Stimulated activated CD4-positive, alpha-beta T cell treated with anti-CD3 and anti-CD28 coated beads, Interleukin-1b, Interleukin-23, amount 100 ng/mL, for 1 hour (primary cell): ENCODE results near the gene UST.
"Not testable (repeated sequence)": the region's sequence is repeated elsewhere in the genome, so short reads cannot be mapped to it uniquely, and the experiment has no call there.

Source experiments
- DNase-seq, 2 donors: peaks; one replicate each; pipeline ENCODE4 v3.0.0-alpha.2; 2020; ENCODE audit warnings: low read depth in 2 of 2

The UST gene

DNA sequence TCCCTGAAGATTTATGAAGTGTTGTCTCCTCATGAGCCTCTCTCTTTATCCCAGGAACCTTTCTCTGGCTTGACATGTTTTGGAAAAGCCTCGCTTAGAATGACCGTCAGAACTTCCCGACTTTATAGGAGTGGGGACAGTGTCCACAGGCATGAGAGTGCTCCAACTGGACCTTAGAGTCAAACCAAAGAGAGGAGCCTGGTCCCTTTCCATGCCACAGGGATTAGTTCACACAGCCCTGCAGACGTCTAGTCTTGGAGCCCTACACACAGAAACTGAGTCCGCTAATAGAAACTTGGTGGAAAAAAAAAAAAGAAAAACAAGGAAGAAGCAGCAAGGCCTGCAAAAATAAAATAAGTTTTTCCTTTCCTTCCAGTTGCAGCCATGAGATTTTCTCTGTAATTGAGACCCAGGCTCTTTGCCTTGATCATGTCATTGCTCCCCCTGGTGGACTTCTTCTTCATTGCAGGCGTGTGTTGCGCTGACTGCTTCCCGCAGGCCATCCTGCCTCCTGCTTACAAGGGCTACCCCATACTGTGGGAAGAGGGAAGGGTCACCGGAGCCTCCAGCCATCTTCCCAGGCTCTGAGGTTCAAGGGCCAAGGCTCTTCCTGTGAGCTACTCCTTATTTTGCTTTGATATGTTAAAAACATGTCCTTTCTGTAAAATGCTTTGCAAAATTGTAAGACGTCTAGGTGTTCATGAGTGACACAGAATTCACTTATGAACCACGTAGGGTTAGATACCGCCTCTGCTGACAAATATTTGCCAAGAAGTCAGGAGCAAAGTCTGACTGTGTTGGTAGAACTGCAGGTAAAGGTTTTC lies 201.0 kb downstream of the UST start:
- peak; percentile 68 to 72 for DNase-seq

DNA sequence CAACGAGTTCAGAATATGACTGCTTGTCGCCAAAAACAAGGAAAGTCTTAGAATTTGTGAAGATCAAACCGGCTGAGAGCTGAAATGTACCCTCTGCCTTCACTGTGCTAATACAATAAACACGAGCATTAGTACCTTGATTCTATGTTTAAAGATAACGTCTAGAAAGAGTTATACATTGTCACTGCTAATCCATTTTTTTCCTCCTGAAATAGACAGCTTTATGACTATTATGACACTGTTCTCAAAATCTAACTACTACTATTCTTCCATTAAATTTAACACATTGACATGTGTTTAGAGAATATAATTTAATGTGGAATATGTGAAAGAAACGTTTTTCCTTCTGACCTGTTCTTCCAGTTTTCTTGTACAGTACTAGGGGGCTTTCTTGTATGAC lies 204.8 kb downstream of the UST start:
- DNase-seq = no peak

DNA sequence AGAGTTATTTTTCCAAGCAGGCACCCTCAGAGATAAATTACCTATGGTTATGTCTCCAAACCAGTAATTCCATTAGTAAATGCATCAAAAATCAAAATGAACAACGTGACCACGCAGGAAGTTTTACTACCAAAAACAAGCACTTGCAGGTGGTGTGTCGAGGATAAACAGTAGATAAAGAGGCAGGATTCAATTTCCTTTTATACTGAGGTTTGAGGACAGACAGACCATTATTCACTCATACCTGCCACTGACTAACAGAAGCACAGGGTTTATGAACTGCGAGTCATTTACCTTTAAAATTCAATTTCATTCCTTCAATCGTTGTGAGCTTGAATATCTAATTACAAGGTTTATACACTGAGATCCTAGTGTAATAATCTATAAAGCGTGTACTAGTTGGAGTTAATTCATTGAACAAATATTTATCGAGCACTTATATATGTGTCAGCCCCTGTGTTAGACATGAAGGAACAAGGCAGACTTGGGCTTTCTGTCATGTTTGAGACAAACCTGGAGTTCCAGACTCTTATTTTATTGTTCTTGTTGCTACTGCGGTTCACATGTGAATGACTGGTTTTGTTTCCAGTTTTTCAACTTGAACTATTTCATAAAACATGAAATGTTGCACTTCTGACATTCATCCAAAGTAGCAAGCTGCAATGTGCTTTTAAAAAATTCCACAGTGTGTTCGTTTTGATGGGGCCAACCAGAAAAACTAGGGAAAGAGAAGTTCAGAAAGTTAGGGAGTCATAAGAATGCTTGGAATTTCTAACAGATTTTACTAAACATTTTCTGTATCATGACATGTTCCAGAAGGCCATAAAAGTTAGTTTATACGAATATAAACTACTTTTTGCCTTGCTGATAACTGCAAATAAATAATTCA lies 205.6 kb downstream of the UST start:
- no peak for DNase-seq

DNA sequence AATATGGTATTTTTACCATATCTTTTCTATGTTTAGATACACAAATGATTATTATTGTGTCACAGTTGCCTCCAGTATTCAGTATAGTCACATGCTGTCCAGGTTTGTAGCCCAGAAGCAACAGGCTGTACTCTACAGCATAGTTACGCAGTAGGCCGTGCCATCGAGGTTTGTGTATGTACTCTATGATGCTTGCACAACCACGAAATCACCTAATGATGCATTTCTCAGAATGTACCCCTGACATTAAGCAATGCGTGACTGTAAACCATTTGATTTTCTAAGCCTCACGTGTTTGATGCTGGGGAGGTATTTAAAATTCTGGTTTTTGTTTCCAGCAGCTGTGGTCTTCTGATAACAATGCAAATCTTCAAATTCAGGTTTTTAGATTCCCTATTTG lies 207.6 kb downstream of the UST start:
- DNase-seq = no peak

DNA sequence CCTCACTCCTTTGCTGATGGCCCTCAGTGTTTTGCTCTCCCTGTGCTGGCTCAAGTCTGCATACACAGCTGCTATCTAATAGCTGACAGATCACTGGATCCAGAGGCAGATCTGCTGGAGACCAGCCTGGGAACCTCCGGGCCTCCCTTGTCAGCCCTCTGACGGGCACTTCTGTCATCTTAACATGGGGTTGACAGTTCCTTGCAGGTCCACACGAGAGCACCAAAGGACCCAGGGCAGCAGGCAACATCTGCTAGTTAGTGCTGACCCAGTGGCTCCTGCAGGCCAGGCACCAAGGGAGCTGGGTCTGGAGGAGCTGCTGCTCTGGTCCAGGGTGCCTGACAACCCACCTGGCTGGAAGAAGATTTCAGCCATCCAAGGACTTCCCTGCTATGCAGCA lies 208.1 kb downstream of the UST start:
- DNase-seq = no peak

DNA sequence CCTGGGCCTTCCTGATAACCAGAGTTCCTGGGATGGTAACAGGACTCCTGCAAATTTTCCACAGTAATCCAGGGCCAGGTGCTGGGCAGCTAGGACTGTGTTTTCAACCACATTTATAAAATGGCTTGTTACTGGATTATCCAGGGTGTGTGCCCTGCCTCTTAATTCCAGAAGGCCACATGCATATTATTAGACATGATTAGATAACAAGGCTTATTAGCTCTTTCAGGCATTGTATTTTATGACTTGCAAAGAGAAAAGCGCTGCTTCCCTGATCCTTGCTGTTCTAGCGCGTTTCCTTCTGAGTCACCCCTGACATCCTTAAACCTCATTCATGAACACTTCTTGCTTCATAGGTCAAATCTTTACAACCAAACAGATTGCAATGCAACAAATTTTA lies 208.6 kb downstream of the UST start:
- no peak for DNase-seq

DNA sequence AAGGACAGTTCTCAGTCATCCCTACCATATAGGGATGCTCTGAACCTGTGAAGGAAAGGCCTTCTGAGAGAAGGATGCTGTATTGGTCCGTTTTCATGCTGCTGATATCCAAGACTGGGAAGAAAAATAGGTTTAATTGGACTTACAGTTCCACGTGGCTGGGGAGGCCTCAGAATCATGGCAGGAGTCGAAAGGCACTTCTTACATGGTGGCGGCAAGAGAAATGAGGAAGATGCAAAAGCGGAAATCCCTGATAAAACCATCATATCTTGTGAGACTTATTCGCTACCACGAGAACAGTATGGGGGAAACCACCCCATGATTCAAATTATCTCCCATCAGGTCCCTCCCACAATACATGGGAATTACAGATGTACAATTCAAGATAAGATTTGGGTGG lies 209.3 kb downstream of the UST start:
- DNase-seq = not testable (repeated sequence)

DNA sequence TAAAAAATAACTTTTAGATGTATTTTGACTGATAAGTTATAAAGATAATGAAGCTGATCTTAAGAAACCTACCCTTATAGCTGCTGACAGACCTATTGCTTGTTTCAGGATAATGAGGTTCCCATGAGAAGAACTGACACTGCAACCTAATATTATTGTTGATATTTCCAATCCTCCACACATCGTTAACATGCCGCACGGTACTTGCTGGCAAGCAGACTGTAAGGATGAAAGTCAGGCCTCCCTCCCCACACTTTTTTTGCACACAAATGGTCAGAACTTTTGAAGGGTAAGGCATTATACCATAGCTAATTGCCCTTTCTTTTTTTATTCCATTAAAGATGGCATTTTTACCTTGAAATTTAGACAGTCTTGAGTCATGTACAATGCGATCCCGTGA lies 210.9 kb downstream of the UST start:
- DNase-seq = no peak

DNA sequence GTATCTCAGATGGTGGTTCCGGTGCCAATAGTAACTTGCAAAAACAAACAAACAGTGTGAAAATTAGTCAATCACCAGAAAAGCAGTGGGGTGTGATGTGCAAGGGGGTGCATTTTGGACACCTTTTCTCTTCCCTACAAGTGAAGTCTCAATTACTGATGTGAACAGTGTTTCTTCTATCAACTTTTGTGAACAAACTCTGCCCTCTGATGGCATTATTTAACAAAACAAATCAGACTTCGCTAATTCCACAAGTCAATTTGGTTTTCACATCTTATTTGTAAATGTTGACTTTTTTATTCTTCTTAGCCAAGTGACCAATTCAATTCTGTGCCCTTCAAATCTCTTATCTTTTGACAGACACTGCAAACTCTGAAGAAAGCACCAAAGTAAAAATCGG lies 212.2 kb downstream of the UST start:
- no peak for DNase-seq

DNA sequence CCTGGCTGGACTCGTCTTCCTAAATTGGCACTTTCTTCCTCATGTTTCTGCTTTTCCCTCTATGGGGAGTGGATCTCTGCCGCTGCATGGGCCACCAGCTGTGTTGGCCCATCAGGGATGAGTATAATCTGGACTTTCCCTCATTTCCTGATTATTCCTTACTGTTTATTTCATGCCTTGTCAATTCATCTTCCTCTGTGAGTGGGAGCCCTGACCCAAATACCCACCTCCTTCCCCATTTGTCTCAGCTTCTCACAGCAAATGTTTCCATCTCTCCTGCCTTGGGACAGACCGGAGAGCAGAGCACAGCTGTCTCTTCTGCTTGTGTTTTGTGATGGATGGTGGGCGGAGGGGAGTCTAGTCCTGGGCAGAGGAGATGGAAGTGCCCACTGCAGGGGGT lies 212.7 kb downstream of the UST start:
- no peak for DNase-seq

DNA sequence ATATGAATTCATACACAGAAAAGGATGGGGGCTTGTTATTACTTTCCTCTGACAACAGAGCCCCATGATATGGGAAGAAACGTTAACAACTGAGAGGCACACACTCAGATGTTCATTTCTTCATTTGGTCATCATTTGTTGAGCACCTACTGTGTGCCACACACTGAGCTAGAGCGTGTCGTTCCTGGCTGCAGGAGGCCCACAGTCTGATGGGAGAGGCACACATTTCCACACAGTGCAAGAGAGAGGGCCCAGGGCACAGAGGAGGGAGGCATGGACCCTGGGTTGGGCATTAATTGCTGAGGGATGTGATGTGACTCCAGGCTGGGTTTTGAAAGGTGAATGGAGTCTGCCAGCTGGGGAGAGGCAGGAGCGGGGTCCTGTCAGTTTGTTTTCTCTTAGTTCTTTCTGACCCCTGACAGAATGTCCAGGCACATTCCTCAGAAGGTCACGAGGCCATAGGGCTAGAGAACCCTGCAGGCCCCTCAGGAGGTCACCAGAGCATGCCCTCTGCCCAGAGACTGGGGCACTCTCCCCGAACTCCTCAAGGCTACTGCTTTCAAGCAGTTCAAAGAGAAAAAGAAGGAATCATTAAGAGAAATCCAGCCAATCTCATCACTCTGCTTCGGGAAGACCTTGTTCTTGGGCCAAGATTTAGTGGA lies 216.2 kb downstream of the UST start:
- no peak for DNase-seq

DNA sequence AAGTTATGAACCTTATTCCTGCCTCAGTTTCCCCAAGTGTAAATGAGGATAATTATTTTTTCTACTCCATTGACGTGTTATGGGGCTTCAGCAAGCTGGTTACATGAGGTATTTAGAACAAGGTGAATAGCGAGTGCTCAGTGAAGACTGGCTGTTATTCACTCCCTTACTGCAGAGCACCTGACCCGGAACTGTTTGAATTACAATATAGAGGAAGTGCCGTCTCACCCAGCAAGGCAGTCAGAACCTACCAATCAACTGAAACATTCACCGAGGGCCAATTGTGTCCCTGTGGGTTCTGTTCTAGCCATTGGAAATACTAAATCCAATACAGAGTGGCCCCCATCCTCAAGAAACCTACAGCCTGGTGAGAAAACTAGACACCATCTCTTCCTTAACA lies 216.9 kb downstream of the UST start:
- DNase-seq = no peak

DNA sequence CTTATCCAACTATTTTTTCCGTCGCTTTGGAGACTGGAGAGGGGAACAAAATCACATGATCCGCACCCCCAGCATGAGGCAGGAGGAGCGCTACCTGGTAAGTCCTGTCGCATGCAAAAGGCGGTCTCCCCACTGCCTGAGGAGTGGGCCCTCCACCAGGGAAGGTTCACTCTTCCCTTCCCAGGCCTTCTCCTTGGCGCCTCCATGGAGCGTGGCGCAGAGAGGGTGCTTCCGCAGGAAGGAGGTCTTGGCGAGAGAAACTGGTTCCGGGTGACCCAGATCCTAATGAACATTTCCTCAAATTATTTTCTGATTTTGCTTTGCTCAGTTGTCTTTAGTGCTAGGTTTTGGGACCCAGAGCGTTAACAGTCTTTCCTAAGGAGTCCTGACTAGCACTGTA lies 217.6 kb downstream of the UST start:
- no peak for DNase-seq

DNA sequence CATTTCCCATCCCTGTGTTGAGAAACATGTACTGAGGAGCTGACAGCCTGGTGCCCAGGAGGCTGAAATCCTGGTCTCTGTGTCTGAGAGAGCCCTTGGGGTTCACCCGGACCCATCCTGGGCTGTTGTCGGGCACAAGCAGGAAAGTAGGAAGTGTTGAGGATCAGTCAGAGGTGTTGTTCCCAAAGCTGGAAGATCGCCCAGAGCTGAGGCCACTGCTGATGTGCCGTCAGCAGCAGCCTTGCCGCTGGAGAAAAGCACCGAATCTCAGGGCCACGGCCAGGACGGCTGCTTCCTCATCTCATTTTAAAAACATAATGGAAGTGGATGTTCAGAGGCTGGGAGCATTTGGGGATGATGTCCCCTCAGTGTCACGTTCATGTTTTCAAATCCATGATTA lies 218.5 kb downstream of the UST start:
- no peak for DNase-seq

DNA sequence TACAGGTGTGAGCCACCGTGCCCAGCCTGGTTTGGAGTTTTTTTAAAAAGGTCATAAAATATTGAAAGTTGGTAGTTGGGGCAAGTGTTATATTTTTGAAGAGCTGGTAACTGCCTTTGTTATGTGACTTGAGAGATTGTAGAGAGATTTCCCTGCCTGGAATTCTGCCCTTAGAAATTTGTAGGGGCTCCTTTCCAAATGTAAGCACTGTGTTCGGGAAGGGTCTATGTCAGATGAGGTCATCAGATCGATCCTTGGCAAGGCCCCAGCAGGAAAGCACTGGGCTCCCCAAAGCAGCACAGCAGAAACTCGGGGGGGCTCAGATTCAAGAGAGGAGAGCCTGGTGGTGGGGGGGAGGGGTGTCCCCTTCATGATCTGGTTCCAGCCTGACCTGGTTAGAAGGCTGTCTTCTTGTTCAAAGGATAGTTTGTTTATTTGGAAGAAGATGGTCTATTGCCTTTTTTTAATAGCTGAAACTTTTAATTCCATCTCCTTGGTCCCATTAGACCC lies 220.2 kb downstream of the UST start:
- DNase-seq = no peak

DNA sequence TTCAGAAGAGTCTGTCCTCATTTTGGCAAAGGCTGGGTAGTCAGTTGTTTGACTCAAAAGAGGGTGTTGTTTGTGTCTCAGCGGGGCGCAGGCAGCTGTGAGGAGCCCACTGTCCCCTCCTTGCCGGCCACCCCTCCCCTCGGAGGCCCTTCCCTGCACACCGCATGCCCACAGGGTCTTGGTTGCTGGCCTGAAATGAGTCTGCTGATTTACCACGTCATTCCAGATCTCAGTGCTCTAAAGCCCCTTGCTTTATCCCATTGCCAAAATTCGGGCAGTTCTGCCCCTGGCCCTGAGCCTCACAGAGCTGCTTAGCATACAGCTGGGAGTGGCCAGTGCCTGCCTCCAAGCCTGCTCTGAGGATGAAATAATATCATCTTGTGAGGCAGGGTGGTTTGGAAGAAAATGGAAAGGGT lies 220.7 kb downstream of the UST start:
- no peak for DNase-seq

DNA sequence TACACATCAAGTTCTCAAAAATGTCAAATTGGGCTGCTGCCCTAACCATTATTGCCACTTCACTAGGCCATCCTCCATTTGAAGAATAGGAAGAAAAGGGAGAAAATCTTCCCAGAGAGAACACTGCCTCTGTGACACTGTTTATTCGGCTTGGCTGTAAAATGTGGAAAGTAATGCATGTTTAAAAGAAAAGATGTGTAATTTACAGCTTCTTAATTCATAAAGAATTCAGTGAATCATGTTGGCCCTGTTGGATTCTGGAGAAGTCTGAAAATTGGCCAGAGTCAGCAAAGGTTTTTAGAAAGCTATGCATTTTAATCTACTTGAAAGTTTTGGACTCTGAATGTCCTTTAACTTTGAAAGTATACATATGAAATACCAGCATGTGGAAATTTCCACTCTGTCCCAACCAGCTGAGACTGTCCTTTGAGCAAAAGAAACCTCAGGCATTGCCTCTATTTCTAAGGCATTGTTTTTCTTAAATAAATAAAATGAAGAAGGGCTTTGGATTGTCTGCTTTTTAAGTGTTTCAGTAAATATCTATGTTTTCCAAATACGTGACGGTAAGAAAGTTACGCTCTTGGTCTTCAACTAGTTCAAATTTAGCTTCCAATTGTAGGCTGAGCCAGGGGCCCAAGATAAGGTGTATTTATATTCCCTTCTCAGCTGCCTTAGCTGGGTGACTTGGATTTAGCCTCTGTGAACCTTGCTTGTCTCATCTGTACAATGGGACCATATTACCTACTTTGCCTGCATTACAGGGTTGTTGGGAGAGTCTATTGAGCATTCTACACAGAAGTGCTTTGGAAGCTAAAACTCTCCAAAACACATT lies 222.2 kb downstream of the UST start:
- DNase-seq = no peak

DNA sequence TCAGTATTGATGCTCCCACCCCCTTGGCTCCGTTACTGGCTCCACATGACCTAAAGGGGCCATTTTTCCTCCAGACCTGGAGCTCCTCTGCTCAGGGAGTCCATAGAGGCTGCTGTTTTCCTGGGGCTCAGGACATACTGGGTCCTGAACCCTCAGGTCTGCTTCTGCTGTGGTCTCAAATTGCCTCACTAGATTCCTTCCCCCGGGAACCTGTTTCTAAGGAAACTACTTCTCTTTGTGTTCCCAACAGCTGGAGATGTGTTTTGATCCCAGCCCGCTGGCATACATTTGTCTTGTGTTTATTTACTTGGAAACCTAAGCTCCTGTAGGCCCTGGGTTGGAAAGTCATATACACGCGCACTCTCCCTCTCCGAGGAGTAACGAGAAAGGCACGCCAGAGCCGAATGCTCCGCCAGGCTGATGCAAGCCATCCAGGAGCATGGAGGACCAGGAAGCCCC lies 222.8 kb downstream of the UST start:
- DNase-seq = no peak

DNA sequence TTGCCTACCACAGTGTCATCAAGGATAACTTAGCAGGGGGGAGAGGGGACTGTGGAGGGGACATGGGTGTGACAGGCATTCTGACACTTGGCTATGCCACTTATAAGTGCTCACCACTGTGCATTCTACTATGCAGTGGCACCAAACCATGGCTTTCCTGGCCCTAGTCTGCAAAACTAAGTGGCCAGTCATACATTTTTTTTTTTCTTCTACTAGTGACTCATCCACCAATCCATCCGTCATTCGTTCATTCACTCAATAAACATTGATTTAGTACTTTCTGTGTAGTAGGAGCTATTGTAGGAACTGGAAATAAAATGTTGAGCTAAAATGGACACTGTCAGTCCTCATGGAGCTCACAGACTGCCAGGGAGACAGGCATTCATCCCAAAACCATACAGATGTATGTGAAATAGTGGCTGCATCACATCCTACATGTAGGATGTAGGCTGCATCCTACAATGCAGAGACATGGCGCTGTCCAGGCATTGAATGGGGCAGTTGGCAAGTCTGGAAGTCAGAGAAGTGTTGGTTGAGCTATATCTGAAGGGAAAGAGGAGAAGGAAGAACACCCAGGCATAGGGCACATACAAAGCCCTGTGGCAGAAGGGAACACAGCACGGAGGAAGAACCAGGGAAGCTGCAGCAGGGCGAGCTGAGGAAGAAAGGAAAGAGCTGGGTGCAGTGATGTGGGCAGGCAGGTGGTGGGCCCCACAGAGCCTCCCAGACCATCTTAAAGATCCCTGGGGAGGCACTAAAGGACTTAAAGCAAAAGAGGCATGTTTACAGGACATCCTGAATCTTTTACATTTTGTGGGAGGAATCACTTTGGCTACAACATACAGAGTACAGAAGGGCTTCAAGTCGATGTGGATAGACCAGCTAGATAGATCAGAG lies 224.4 kb downstream of the UST start:
- no peak for DNase-seq

DNA sequence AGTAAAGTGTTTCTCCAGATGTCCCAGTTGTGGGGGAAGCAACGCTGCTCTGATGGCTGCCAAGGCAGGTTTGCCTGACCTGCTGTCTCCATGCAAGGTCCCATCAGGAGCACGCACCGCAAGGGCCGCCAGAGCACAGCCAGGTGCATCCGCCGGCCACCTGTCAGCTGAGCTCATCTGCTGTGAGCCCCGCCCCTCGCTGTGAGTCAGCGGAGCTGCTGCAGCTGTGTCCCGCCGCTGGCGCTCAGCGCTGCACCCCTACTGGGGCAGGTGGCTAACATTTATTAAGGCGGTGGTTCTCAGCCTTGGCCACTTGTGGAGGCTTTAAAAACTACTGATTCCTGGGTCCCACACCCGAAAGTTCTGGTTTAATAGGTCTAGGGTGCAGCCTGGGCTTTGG lies 225.7 kb downstream of the UST start:
- DNase-seq = no peak
